Endothelial cell of umbilical vein (primary cell): ENCODE measurements around the gene RBM33. TPM values are rescaled to one million over a fixed set of nuclear protein-coding genes. Genes with fewer than 3 reads are reported as not detected.

Source experiments
- BruUV-seq: library from RNA; stranded (reverse); fragments of 400-500 nt; replicated peaks from 2 replicates; lab custom pipeline; 2021; lab: Mats Ljungman, UMichigan
- CTCF ChIA-PET: fragments of 300-600, 350-600 bp; sonication (Branson Sonifier 250); formaldehyde crosslinking; loops from one replicate; lab custom pipeline; 2021; ENCODE audit warnings: antibody characterized with exemption, inconsistent platforms; lab: Charles Lee
- POLR2A ChIA-PET: fragments of 300-600, 350-600 bp; sonication (Branson Sonifier 250); formaldehyde crosslinking; loops from one replicate; lab custom pipeline; 2021; ENCODE audit warnings: antibody characterized with exemption, inconsistent platforms; lab: Charles Lee
- DNase-seq: peaks from one replicate; pipeline ENCODE4 v3.0.0-alpha.2; 2011; ENCODE audit warnings: low read depth, low spot score
- FAIRE-seq: peaks from 2 replicates; lab custom pipeline; 2011; peaks lifted over from hg19 to GRCh38; lab: Jason Lieb, UNC
- H2AFZ ChIP-seq: 2 replicates; pipeline ENCODE4 v1.6.0; 2012; ENCODE audit warnings: low read depth, low read length, control low read depth, inconsistent platforms
- H3K27ac ChIP-seq: 2 replicates; pipeline ENCODE4 v1.5.1; 2011; ENCODE audit warnings: low read depth, mild to moderate bottlenecking, control low read depth, low read length, moderate library complexity; ENCODE audit not compliant: insufficient read depth
- H3K27me3 ChIP-seq, 2 experiments: 2 replicates each; pipeline versions ENCODE4 v1.6.0 to v1.6.1; 2011; ENCODE audit warnings: low read length in 2 of 2, mixed read lengths in 1 of 2; ENCODE audit not compliant: control insufficient read depth in 2 of 2, insufficient read depth in 2 of 2
- H3K36me3 ChIP-seq, 2 experiments: 2 replicates in 1 of 2; 3 replicates in 1 of 2; pipeline ENCODE4 v1.5.1; 2011; ENCODE audit warnings: low read length in 2 of 2, mild to moderate bottlenecking in 1 of 2, moderate library complexity in 1 of 2; ENCODE audit not compliant: control insufficient read depth in 2 of 2, insufficient read depth in 2 of 2; ENCODE audit errors: extremely low read depth in 1 of 2
- H3K4me1 ChIP-seq: 3 replicates; pipeline ENCODE4 v1.5.1; 2011; ENCODE audit warnings: mild to moderate bottlenecking, low read length; ENCODE audit not compliant: control insufficient read depth, insufficient read depth; ENCODE audit errors: extremely low read depth
- H3K4me2 ChIP-seq: 2 replicates; pipeline ENCODE4 v1.6.1; 2011; ENCODE audit warnings: low read length, control low read depth, mixed read lengths; ENCODE audit not compliant: insufficient read depth
- H3K4me3 ChIP-seq, 3 experiments: fragments of 200-600 bp in 1 of 3; sonication (generic), shearing (Covaris generic) in 1 of 3; replicated peaks in 1 of 3; 2 replicates each; pipeline ENCODE4 v1.5.1; 2011 to 2016; ENCODE audit warnings: control low read depth in 3 of 3, low read length in 3 of 3, mild to moderate bottlenecking in 2 of 3, inconsistent platforms in 1 of 3, low read depth in 1 of 3, moderate library complexity in 1 of 3; ENCODE audit not compliant: insufficient read depth in 1 of 3
- H3K79me2 ChIP-seq: 2 replicates; pipeline ENCODE4 v1.6.0; 2012; ENCODE audit warnings: low read length, inconsistent platforms; ENCODE audit not compliant: control insufficient read depth, insufficient read depth
- H3K9ac ChIP-seq: replicated peaks from 2 replicates; pipeline ENCODE3; 2011; ENCODE audit warnings: low read length, control low read depth; ENCODE audit not compliant: insufficient read depth; ENCODE audit errors: extremely low read depth
- H3K9me1 ChIP-seq: replicated peaks from 3 replicates; pipeline ENCODE4 v1.6.0; 2011; ENCODE audit warnings: mild to moderate bottlenecking, low read length; ENCODE audit not compliant: control insufficient read depth, insufficient read depth; ENCODE audit errors: extremely low read depth
- H3K9me3 ChIP-seq: replicated peaks from 2 replicates; pipeline ENCODE4 v1.5.1; 2012; ENCODE audit warnings: low read length, inconsistent platforms; ENCODE audit not compliant: control insufficient read depth, insufficient read depth
- H4K20me1 ChIP-seq: replicated peaks from 2 replicates; pipeline ENCODE3; 2011; ENCODE audit warnings: mild to moderate bottlenecking, low read length; ENCODE audit not compliant: control insufficient read depth, insufficient read depth; ENCODE audit errors: extremely low read depth
- CTCF ChIP-seq, 2 donors: IDR thresholded peaks; 1 replicate in 1 of 2; 2 replicates in 1 of 2; pipeline ENCODE4 v1.5.1; 2011; ENCODE audit warnings: low read length in 2 of 2, mild to moderate bottlenecking in 2 of 2, moderate library complexity in 2 of 2, control low read depth in 1 of 2, inconsistent platforms in 1 of 2, low read depth in 1 of 2; ENCODE audit not compliant: insufficient read depth in 1 of 2; ENCODE audit errors: extremely low read depth in 1 of 2
- EZH2 ChIP-seq: IDR thresholded peaks from 2 replicates; pipeline ENCODE4 v1.6.1; 2012; ENCODE audit warnings: borderline replicate concordance, low read depth, mild to moderate bottlenecking, moderate library complexity, low read length, inconsistent platforms; ENCODE audit not compliant: severe bottlenecking
- FOS ChIP-seq: IDR thresholded peaks from 2 replicates; pipeline ENCODE4 v1.6.1; 2011; ENCODE audit warnings: mild to moderate bottlenecking, low read length, moderate library complexity, borderline replicate concordance; ENCODE audit not compliant: insufficient read depth
- GATA2 ChIP-seq: IDR thresholded peaks from 2 replicates; pipeline ENCODE4 v1.7.0; 2011; ENCODE audit warnings: low read depth, mild to moderate bottlenecking, moderate library complexity, mixed read lengths, low read length; ENCODE audit not compliant: insufficient read length, insufficient read depth
- JUN ChIP-seq: IDR thresholded peaks from 2 replicates; pipeline ENCODE4 v1.6.1; 2011; ENCODE audit warnings: borderline replicate concordance, low read depth; ENCODE audit not compliant: insufficient read length, insufficient read depth
- MAX ChIP-seq: IDR thresholded peaks from 2 replicates; pipeline ENCODE4 v1.6.1; 2011; ENCODE audit not compliant: insufficient read depth, insufficient read length
- MYC ChIP-seq: IDR thresholded peaks from one replicate; pipeline ENCODE4 v1.6.1; 2011; ENCODE audit warnings: mild to moderate bottlenecking, low read depth, low read length
- POLR2A ChIP-seq: IDR thresholded peaks from 2 replicates; pipeline ENCODE4 v1.6.1; 2012; ENCODE audit warnings: low read depth, mild to moderate bottlenecking, control low read depth, low read length
- POLR2AphosphoS5 ChIP-seq: IDR thresholded peaks from 2 replicates; pipeline ENCODE4 v1.6.1; 2012; ENCODE audit warnings: low read depth, mild to moderate bottlenecking, control low read depth, low read length, moderate library complexity; ENCODE audit not compliant: insufficient read depth
- dilution Hi-C: fragments of 300-500 bp; cut with MboI; formaldehyde crosslinking; loops from one replicate; pipeline ENCODE4 v1.15.0; 2019; ENCODE audit warnings: low sequenced_read_pairs; ENCODE audit not compliant: extremely low pct_ligation_motif_present
- intact Hi-C: fragments of 100-400 bp; cut with micrococcal nuclease; formaldehyde crosslinking; loops from one replicate; pipeline ENCODE4 v1.10.0; 2022
- polyA plus RNA-seq, 4 experiments: library from polyadenylated mRNA; depleted of rRNA in 3 of 4; stranded (reverse) in 3 of 4; unstranded in 1 of 4; fragments of >200 nt; gene quantifications; 2 replicates each; pipeline versions ENCODE4 v1.2.1 to v1.2.3, GENCODE V29; 2011 to 2012; ENCODE audit warnings: missing spikeins in 1 of 4
- total RNA-seq: library from RNA; stranded (reverse); gene quantifications from 2 replicates; pipeline ENCODE4 v1.2.3, GENCODE V29; 2021

Gene RBM33
- total and polyA plus RNA-seq, 2 donors (not counting 3 experiments of a cell fraction or from before 2014, with no cell fraction given) = 16.2 to 68.2 TPM

GRCh38 chr7:155794196-155794595 lies 149.7 kb downstream of the RBM33 start:
- Histone ChIP-seq H4K20me1 (no peaks in the 10 kb centered on the region), H3K4me2 (no peak overlapping the region), H3K79me2 (no peaks in the 10 kb centered on the region), H3K36me3 (no peaks in the 10 kb centered on the region), H2AFZ (no peak overlapping the region), H3K9me1 (no peaks in the 10 kb centered on the region), H3K27me3 (no peaks in the 10 kb centered on the region), H3K27ac (no peak overlapping the region), H3K4me3 (no peak overlapping the region), H3K9ac (no peak overlapping the region), H3K9me3 (no peaks in the 10 kb centered on the region), H3K4me1 (no peaks in the 10 kb centered on the region)
- TF ChIP-seq EZH2 (no peak), FOS (no peak), JUN (no peak), CTCF (IDR thresholded peaks at IDR 0.05; ENCODE audit: extremely low read depth in 1 of 2, insufficient read depth in 1 of 2, low read depth in 1 of 2, low read length in 2 of 2) (no peak), POLR2A (no peak), MYC (no peak)
- ChIA-PET CTCF (interaction anchor here (1.0 kb wide), 1 partner anchor 1021 kb away, joined by 5 read pairs; no protein-coding TSS in a partner anchor), POLR2A (no interaction called here)
- dilution Hi-C loops = no loop called here
- no peak for DNase-seq
- FAIRE-seq = no peak
- intact Hi-C loops = no loop called here
- no TSS peak for BruUV-seq

GRCh38 chr7:155795401-155795800 lies 150.9 kb downstream of the RBM33 start:
- no peak overlapping the region for H3K4me2 ChIP-seq
- H4K20me1 ChIP-seq = no peaks in the 10 kb centered on the region
- BruUV-seq = no TSS peak
- no peak overlapping the region for H3K27ac ChIP-seq
- TF ChIP-seq POLR2AphosphoS5 (no peak), JUN (no peak), POLR2A (no peak), MYC (no peak), CTCF (IDR thresholded peaks at IDR 0.05; ENCODE audit: extremely low read depth in 1 of 2, insufficient read depth in 1 of 2, low read depth in 1 of 2, low read length in 2 of 2) (no peak), GATA2 (no peak), EZH2 (no peak), FOS (no peak), MAX (no peak)
- ChIA-PET CTCF (interaction anchor here (1.4 kb wide), 1 partner anchor 968 kb away, joined by 6 read pairs; no protein-coding TSS in a partner anchor), POLR2A (no interaction called here)
- H3K4me3 ChIP-seq = no peak overlapping the region
- DNase-seq (no peak), FAIRE-seq (no peak)
- no peaks in the 10 kb centered on the region for H3K27me3 ChIP-seq
- no peak overlapping the region for H2AFZ ChIP-seq
- no peak overlapping the region for H3K9ac ChIP-seq
- no peaks in the 10 kb centered on the region for H3K9me1 ChIP-seq
- no peaks in the 10 kb centered on the region for H3K79me2 ChIP-seq
- no peaks in the 10 kb centered on the region for H3K36me3 ChIP-seq
- H3K9me3 ChIP-seq = no peaks in the 10 kb centered on the region
- intact Hi-C loops = loop anchor here (5.0 kb wide), 1 partner anchor 1477 kb away; no protein-coding TSS in a partner anchor
- dilution Hi-C loops = no loop called here
- H3K4me1 ChIP-seq = no peaks in the 10 kb centered on the region
